Activated T-cell treated with anti-CD3 and anti-CD28 coated beads for 24 hours (primary cell): ENCODE measurements around the gene JPT2.

Source experiments
- DNase-seq: peaks from one replicate; pipeline ENCODE4 v3.0.0-alpha.2; 2020; ENCODE audit warnings: low read depth

The JPT2 gene, protein sequence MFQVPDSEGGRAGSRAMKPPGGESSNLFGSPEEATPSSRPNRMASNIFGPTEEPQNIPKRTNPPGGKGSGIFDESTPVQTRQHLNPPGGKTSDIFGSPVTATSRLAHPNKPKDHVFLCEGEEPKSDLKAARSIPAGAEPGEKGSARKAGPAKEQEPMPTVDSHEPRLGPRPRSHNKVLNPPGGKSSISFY

DNA sequence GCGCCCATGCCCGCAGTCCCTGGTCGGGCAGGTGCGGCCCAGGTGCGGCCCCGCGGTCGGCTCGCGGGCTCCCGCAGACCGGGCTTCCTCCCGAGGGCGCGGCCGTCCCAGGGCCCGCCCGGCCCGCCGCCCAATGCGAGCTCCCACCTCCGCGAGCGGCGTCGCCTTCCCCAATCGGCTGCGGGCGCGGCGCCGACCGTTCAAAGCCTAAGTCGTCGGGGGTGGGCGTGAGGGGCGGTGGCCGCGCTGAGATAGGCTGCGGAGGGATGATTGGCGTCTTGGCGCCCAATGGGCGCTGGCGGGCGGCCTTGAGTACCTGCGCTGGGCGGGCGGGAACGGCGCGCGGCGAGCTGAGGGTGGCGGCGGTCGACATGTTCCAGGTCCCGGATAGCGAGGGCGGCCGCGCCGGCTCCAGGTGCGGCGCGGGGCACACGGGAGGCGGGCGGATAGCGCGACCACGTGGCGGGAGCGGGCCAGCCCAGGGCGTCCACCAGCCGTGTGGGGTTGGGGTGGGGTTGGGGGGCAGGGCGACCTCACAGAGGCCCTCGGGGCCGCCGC, at the start of gene JPT2:
TSS of gene JPT2 (plus strand) at position 338 of the 558 bp plus-strand sequence. CDS start at position 372, 34 bp downstream.
- DNase-seq = peak; percentile 96

DNA sequence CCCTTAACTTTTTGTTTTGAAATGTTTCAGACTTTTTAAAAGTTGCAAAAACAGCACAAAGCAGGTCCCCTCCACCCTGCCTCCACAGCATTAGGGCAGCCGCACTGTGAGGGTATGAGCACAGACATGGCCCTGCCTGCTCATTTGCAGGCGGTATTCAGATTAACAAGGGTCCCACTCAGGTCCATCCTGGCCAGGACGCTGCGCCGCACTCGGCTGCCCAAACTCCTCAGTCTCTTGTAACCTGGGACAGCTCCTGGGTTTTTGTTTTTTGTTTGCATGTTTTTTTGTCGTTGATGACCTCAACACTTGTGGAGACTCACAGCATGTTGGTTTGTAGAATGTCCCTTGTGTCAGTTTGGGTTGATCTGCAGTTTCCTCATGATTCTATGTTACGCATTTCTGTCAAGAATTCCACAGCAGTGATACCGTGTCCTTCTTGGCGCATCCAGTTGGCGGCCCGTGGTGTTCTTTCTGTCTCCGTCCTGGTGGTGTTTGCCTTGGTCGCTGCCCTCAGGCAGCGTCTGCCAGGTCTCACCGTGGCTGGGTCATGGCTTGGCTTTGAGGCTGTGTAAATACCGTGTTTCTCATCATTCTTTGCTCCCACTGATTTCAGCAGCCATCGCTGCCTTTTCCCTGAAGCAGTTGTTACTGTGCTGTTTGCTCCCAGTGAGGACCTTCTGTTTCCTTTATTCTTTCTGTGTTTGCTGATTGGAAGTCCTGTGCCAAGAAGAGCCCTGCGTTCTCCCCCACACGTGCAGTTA, 47.4 kb upstream of the JPT2 start:
- DNase-seq = no peak

DNA sequence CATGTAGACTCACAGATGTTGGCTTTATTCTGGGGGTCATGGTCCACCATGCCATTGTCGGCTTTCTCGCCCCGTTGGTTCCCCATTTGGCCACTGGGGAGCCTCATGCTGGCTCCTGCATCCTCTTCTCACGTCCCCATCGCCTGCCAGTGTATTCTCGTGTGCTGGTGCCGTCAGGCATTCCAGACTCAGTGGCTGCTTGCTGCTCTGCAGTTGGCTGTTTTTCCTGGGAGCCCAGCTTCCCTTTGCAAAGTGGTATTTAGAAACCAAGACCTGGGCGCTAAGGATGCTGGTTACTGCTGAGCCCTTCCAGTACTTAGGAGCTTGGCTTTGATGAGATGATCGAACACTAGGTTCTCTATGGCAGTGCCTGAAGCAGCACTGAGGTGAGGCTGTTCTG, 46.8 kb upstream of the JPT2 start:
- no peak for DNase-seq

DNA sequence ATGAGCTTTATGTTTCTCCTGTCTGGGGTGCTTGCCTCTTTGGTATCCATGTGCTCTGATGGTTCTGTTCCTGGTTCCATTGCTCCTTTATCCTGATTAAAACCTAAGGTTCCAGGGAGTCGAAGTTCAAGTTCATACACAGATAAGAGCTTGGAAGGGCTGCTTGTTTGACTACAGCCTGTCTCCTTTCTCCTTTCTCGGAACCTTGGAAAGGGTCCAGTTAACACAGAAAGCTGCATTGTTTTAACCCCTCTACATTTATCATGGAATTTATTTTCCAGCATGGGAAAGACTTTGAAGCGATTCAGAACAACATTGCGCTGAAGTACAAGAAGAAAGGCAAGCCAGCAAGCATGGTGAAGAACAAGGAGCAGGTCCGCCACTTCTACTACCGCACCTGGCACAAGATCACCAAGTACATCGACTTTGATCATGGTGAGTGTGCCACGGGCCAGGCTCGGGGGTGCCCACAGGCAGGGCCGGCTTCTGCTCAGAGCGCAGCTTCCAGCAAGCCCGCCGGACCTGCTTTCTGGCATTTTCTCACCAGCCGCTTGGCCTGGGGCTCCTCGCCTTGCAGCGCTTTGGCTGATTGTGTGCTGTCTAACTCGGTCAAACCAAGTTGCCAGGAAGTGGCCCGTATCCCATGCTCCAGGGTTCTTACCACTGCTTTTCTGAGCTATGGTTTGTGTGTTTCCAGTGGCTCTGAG, 46.0 kb upstream of the JPT2 start:
- no peak for DNase-seq

DNA sequence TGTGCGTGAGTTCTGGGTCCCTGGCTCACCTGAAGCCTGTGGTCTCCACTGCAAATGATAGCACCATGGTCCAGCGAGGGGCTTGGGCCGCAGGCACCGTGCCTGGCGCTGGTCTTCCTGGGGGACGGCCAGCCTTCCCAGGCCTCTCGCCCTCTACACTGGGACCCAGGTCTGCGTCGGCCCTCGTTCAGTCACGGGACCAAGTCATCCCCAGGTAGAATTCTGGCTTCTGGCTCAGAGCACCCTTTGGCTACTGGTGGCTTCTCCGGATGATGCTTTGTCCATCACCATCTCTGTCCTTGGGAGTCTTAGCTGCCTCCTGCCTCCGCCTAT, 45.5 kb upstream of the JPT2 start:
- no peak for DNase-seq

DNA sequence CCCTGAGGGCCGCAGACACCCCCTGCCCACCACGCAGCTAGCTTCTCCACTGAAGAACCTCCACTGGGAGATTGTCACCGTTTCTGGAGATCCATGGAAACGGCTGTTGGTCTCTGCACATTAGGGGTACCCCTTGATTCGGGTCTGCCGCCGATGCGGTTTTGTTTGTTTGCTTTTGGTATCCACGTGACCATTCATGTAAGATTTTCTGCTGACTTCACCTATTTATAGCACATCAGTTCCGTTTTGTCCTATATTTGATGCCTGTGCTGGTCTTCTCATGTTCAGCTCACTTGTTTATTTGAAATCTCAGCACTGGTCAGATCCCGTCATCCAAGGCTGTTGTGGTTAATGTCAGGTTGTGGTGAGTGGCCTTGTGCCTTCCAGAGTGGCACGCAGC, 44.8 kb upstream of the JPT2 start:
- no peak for DNase-seq

DNA sequence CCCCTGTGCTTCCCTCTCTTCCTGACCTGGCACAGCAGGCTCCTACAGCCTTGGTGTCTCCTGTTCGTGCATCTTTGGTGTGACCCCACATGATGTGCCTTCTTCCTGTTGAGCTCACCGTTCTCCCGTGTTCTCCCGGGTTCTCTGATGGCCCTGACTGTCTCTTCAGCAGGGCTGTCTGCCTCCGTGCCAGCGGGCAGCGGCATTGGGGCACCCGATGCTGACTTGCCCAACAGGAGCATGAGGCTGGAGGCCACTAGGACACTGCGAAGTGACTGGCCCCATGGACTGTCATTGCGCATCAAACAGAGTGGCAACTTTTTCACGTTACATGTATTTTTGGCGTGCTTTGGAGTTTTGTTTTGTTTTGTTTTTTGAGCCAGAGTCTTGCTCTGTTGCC, 43.5 kb upstream of the JPT2 start:
- no peak for DNase-seq

DNA sequence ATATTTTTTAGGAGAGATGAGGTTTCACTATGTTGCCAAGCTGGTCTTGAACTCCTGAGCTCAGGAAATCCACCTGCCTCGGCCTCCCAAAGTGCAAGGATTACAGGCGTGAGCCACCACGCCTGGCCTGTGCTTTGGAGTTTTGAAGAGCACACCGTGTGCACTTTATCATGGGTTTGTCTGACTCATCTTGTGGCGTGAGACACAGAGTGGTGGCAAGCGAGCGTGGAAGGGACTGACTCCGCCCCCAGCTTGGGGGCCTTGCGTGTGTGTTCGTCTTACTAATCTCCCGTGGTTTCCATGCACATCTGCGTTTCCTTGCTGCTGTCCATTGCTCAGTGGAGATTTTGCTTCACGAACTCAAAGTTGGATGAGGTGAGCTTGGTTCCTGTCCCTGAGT, 43.0 kb upstream of the JPT2 start:
- DNase-seq = no peak

DNA sequence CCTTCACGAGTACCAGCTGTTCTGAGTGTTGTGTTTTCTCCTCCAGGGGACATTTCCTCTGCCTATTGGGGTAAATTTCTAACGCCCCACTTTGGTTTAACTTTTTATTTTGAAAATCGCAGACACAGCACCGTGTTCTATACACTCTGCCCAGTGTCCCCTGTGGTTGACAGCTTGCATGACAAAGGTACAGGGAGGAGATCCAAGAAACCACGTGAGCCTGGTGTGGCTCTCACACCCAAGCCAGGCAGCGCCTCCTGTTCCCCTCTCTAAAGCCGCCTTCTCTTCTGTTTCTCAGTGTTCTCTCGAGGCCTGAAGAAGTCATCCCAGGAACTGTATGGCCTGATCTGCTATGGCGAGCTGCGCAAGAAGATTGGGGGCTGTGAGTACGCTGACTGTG, 40.6 kb upstream of the JPT2 start:
- DNase-seq = no peak

DNA sequence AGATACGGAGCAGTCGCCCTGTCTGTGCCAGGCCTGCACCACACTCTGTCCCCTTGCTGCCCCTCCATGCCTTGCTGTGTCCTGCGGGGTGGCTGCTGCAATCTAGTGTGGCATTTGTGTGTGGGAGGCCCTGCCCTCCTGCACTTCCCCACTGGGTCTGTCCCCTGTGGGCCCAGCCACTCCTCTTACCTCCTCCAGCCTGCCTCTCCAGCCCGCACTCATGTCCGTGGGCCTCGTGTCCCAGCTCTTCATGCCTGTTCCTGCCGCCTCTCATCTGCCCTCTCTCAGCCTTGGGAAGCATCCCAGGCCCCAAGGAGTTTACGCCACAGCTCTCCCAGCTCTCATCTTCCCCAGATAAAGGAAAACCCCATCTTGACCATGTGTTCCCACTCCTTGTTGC, 39.3 kb upstream of the JPT2 start:
- no peak for DNase-seq

DNA sequence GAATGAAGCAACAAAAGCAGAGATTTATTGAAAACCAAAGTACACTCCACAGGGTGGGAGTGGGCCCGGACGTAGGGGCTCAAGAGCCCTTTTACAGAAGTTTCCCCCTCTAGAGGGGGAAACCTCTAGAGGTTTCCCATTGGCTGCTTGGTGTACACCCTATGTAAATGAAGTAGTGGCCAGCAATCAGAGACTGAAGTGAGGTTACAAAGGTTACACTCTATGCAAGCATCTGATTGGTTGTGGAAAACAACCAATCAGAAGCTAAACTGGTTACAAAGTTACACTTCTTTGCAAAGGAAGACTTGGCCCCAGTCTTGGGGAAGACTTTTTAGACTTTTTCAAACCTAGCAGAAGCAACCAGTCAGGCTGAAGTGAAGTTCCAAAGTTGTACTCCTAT, 38.8 kb upstream of the JPT2 start:
- DNase-seq = no peak

DNA sequence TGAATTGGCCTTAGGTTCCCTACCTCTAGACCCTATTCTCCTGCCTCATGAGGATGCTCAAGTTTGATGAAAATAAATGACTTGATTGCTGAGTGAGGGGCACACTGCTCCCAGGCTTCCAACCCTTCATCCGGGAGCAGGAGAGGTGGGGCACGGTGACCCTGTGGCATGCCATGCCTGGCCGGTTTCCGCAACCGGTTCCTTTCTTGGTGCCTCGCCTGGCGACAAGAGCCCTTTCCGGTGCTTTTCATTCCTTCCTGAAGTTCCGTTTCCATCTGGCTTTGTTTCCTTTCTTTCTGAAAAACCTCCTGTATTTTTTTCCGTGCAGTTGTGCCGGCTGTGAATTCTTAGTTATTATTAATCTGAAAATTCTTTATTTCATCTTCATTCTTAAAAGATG, 38.2 kb upstream of the JPT2 start:
- DNase-seq = no peak

DNA sequence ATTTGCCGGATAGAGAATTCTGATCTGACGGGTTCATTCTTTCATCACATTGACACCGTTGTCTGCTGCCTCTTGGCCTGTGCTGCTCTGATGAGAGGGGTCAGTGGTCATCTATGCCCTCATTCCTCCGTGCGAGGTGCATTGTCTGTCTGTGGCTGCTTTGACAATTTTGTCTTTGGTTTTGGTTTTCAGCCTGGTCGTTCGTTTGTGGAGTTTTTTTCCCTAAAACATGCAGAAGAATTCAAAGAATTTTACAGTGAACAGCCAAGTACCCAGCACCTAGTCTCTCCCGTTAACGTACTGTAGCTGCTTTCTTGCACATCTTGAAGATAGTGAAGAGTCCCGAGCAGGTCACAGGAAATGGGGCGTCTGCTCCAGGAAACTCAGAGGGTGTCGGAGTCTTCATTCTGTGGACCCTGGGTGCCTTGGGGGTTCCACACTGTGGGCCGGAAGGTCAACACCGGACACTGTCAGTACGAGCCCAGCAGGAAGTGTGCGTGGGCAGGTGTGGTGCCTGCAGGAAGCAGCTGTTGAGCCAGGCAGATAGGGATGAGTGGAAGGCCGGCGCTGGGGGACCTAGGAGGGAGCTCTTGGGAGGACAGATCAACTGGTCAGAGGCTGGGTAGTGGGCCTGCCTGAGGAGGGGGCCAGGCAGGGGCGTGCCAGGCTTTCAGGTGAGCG, 37.7 kb upstream of the JPT2 start:
- no peak for DNase-seq

DNA sequence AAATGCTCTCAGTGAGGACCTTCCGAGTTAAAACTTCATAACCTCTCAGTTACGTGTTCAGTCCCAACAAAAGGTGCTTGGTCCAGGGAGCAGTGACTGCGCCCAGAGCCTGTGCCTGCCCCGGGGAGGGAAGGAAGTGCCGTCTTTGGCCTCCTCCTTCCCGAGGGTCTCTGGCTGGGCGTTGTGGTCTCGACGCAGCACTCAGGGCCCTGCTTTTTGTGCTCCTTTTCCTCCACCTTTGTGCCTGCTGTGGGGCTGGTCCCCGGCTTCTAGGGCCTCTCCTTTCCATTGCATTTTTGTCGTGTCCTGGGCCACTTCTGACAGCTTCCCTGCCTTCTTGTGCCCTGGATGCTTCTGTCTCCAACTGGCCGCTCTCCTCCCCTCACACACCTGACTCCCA, 36.8 kb upstream of the JPT2 start:
- DNase-seq = no peak

DNA sequence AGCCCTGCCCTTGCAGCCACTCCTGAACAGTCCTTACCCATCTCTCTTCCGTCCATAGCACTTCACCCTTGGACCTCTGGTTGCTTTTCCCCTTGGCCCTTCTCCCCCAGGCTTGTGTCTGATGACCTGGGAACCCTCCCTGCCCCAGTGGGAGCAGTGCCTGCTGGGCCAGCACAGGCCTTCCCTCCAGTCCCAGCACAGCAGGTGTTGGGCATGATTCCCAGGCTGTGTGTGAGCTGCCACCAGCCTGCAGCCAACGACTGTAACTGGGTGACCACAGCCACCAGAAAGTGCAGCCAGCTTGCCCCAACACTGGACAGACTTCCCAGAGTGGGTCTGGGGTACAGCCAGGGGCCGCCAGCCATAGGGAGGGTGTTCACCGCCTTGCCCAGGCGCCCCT, 35.9 kb upstream of the JPT2 start:
- DNase-seq = no peak

DNA sequence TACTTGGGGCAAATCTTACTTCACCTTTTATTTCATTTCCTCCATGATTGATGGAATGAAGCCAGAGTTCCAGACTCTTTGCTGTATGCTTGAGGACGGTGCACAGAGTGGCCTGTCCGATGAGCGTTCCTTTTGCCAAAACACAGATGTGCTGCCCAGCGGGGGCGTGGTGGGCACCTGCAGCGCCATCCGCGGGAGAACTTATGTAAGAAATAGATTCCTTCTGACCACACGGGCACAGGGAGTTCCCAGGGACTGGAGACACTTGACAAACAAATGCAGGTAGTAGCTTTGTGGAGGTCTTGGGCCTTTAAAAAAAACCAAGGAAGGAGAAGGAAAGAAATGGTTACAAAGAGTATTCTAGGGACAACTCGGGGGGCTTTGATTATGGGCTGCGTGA, 35.3 kb upstream of the JPT2 start:
- DNase-seq = no peak

DNA sequence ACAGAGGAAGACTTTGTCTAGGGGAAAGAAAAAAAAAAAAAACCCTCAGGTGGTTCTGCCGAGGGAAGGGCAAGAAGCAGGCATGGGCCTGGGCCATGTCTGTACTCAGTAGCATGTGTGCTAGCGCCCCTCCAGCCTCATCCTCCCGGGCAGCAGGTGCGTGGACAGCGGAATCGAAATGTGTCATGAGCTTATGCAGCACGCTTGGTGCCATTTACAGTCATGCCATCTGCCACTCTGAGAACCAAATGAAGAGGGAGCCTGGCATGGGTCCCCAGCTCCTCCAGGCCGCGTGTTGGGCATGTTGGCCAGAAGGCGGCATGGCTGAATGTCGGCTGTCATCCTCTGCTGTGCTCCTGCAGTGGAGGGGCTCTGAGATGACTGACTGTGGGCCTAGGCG, 34.6 kb upstream of the JPT2 start:
- DNase-seq = no peak

DNA sequence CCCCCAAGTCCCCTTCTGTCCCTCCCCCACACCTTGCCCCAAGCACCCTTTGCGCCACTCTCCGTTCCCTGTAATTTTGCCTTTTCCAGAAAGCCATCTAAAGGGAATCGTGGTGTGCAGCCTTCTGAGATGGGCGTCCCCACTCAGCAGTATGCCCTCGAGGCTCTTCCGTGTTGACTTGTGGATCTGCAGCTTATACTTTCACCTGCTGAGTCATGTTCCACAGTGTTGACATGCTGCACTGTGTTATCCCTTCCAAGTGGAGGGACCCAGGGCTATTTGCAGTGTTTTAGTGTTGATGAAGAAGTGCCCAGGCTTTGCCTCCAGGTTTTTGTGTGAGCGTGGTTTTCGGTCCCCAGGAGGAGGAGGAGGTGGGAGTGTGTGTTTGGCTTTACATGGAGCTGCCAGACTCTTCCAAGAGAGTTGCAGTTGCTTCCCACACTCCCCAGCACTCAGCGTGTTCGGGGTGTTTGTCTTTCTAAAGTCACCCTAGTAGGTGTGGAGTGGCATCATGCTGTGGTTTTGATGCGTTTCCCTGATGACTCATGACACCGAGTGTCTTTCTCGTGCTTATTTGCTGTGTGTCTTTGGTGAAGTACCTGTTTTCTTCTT, 32.1 kb upstream of the JPT2 start:
- peak; percentile 38 for DNase-seq

DNA sequence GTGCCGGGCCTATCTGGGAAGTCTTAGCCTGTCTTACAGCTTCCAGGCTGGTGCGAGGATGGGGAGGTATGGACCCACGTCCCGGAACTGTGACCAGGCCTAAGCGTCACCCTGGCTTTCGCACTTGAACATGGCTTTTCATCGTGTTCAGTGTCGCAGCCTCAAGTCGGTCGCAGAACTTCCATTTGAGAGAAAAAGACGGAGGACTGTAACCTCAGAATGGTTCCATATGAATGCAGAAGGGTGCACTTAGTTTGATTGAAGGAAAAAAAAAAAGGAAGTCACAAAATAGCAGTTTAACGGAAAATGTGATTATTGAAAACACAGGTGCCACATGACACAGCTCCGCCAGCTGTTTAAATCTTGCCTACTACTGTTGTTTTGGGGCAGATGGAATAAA, 30.2 kb upstream of the JPT2 start:
- no peak for DNase-seq

DNA sequence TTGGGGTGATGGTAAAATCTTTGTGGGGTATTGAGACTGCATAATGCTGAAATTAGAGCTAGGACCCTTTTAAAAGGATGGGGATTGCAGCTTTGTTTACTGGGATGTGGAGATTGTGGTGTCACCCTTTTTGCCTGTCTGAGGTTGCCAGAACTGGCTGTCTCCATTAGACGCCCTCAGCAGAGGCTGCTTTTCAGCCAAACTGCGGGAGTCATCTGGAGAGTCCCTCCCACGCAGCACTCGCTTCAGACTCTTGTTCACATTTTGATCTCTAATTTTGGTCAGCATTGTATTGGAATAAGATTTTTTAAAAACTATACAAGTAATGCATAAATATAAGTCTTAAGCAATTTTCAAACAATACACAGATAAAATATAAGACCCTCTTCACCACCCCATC, 27.9 kb upstream of the JPT2 start:
- no peak for DNase-seq

DNA sequence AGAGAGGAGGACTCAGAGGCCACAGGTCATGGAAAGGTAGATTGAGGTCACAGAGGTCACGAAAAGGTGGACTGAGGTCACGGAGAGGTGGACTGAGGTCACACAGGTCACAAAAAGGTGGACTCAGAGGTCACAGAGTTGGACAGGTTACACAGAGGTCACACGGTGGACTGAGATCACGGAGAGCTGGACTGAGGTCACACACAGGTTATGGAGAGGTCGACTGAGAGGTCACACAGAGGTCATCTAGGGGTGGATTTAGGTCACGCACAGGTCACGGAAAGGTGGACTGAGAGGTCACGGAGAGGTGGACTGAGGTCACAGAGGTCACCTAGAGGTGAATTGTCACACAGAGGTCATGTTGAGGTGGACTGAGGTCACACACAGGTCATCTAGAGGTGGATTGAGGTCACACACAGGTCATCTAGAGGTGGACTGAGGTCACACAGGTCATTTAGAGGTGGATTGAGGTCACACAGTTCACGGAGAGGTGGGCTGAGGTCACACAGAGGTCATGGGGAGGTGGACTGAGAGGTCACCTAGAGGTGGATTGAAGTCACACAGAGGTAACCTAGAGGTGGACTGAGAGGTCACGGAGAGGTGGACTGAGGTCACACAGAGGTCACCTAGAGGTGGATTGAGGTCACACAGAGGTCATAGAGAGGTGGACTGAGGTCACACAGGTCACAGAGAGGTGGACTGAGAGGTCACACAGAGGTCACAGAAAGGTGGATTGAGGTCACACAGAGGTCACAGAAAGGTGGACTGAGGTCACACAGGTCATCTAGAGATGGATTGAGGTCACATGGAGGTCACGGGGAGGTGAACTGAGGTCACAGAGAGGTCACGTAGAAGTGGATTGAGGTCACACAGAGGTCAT, 26.7 kb upstream of the JPT2 start:
- DNase-seq = no peak
